Gastrocnemius medialis (tissue), 4 donors: ENCODE results near the gene STX10.

Experiments used
- CTCF ChIP-seq, 5 experiments: fragments of 450-650 bp in 3 of 5; fragments of 200-600 bp in 2 of 5; sonication (generic) in 2 of 5; IDR thresholded peaks in 4 of 5; conservative IDR thresholded peaks in 1 of 5; 1 replicate in 4 of 5; 2 replicates in 1 of 5; pipeline ENCODE4 v1.5.1; 2016 to 2019; ENCODE audit warnings: antibody characterized with exemption in 5 of 5, mild to moderate bottlenecking in 3 of 5, moderate library complexity in 3 of 5
- POLR2A ChIP-seq, 2 donors: fragments of 450-650 bp; IDR thresholded peaks; one replicate each; pipeline ENCODE4 v1.6.1; 2017; ENCODE audit warnings: antibody characterized with exemption in 2 of 2, mild to moderate bottlenecking in 2 of 2, moderate library complexity in 2 of 2

GRCh38 chr19:13097033-13097462 is 53.1 kb downstream of the STX10 start:
- no peak for TF ChIP-seq CTCF (IDR thresholded peaks at IDR 0.05 in 4 of 5, conservative IDR thresholded peaks at IDR 0.05 in 1 of 5)
- TF ChIP-seq POLR2A (IDR thresholded peaks at IDR 0.05) = no peak
